ENCODE data around the gene MRPL24.

DNA sequence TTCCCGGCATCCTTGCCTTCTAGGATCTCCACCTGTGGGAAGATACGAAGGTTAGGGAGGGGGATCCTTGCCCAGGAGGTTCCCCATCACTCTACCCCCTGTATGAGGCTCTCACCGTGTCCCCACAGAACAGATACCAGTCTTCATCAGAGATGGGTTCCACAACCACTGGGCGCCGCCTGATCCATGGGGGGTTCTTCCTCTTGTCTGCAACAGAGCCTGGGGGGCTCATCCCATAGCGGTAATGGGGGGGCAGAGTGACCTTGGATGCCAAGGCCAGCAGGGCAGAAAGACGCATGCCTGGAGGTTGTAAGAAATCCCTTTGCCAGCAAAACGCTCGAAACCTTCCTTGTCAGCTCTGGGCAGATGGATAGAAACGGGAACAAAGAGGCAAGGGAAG lies 2.5 kb downstream of the MRPL24 start:
- TF ChIP-seq, protein P1, sequence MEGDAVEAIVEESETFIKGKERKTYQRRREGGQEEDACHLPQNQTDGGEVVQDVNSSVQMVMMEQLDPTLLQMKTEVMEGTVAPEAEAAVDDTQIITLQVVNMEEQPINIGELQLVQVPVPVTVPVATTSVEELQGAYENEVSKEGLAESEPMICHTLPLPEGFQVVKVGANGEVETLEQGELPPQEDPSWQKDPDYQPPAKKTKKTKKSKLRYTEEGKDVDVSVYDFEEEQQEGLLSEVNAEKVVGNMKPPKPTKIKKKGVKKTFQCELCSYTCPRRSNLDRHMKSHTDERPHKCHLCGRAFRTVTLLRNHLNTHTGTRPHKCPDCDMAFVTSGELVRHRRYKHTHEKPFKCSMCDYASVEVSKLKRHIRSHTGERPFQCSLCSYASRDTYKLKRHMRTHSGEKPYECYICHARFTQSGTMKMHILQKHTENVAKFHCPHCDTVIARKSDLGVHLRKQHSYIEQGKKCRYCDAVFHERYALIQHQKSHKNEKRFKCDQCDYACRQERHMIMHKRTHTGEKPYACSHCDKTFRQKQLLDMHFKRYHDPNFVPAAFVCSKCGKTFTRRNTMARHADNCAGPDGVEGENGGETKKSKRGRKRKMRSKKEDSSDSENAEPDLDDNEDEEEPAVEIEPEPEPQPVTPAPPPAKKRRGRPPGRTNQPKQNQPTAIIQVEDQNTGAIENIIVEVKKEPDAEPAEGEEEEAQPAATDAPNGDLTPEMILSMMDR (IDR thresholded peaks at IDR 0.05 in 8 of 11, conservative IDR thresholded peaks at IDR 0.05 in 3 of 11): no peak
- no peak for TF ChIP-seq POLR2A (IDR thresholded peaks at IDR 0.05)
- TF ChIP-seq POLR2AphosphoS5 (IDR thresholded peaks at IDR 0.05): no peak

Measured in spleen (tissue), 7 donors.